ENCODE measurements around the gene UNK. TPM values are rescaled to one million over a fixed set of nuclear protein-coding genes. Genes with fewer than 3 reads are reported as not detected.
"Not testable (repeated sequence)": the region's sequence is repeated elsewhere in the genome, so short reads cannot be mapped to it uniquely, and the experiment has no call there.

The UNK gene
- total and polyA plus RNA-seq, 4 donors: 4.0 to 16.4 (median 8.9) TPM

DNA sequence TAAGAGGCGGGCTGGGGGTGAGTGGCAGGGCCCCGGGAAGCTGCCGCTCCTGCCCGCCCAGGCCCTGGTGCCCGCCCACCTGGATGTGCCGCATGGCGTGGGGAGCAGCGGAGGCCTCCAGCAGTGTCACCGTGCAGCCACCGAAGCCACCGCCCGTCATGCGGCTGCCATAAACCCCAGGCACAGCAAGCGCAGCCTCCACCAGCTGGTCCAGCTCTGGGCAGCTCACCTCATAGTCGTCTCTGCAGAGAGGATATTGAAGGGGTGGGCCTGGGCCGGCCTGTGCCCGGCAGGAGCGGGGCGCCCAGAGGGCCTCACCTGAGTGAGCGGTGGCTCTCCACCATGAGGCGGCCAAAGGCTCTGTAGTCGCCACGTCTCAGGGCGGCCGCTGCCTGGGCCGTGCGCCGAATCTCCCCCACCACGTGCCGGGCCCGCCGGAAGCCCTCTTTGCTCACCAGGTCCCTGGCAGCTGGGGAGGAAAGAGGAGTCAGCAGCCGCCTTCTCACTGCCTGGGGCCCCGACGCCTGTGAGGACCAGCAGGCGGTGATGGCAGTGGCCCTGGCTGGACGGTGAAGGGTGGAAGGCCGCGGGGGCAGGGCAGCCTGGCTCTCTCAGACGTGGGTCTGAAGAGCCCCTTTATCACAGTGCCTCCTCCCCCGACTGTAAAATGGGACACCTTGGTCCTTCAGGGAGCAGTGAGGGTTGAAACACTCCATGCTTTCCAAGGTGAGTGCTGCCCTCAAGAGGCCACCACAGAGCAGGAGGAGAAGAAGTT is 26.3 kb upstream of the UNK start:
- Histone ChIP-seq H3K27ac (ENCODE audit: low read depth in 1 of 2, low read length in 2 of 2) (no peak overlapping the region), H3K9me3 (ENCODE audit: control insufficient read depth in 4 of 4, low read length in 3 of 4) (no peaks in the 10 kb centered on the region), H3K4me3 (ENCODE audit: low read depth in 1 of 3, low read length in 3 of 3) (no peak overlapping the region), H3K36me3 (ENCODE audit: control insufficient read depth in 4 of 4, insufficient read depth in 3 of 4, low read depth in 1 of 4, low read length in 3 of 4) (peaks cover 0 to 18% (median 2%) of the 10 kb centered on the region in 4 donors), H3K27me3 (ENCODE audit: control insufficient read depth in 4 of 4, insufficient read depth in 4 of 4, low read length in 3 of 4) (no peaks in the 10 kb centered on the region), H3K4me1 (ENCODE audit: control insufficient read depth in 4 of 4, insufficient read depth in 4 of 4, low read length in 3 of 4) (peaks cover 8 to 40% (median 21%) of the 10 kb centered on the region in 4 donors), H3K9ac (ENCODE audit: low read depth in 1 of 2, low read length in 2 of 2) (no peak overlapping the region)
- no peak for DNase-seq (ENCODE audit: low spot score)
- TF ChIP-seq, protein P1, sequence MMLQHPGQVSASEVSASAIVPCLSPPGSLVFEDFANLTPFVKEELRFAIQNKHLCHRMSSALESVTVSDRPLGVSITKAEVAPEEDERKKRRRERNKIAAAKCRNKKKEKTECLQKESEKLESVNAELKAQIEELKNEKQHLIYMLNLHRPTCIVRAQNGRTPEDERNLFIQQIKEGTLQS (IDR thresholded peaks at IDR 0.05): no peak
- TF ChIP-seq HNF4G (IDR thresholded peaks at IDR 0.05) (no peak), EGR1 (IDR thresholded peaks at IDR 0.05; ENCODE audit: low read depth in 2 of 2) (no peak), RAD21 (IDR thresholded peaks at IDR 0.05) (no peak)
- 94% methylated on average over 41 of the region's 41 CpGs for WGBS

DNA sequence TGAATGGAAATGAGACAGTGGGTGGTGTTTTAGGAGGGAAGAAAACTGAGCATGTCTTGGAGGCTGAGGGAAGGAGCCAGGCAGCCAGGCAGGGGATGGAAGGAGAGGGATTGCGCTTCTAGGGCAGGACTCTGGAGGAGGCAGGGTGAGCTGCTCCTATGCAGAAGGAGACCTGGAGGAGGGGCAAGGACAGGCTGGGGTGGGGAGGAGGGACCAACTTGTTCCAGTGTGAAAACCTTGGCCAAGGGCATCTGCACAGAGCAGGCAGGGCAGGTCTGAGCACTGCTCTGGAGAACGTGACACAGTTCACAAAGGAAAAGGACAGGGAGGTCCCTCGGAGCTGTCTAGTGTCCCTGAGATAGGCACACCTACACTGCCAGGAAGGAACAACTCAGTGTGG is 25.1 kb upstream of the UNK start:
- Histone ChIP-seq H3K27ac (ENCODE audit: low read depth in 1 of 2, low read length in 2 of 2) (no peak overlapping the region), H3K27me3 (ENCODE audit: control insufficient read depth in 4 of 4, insufficient read depth in 4 of 4, low read length in 3 of 4) (no peaks in the 10 kb centered on the region), H3K9me3 (ENCODE audit: control insufficient read depth in 4 of 4, low read length in 3 of 4) (no peaks in the 10 kb centered on the region), H3K4me1 (ENCODE audit: control insufficient read depth in 4 of 4, insufficient read depth in 4 of 4, low read length in 3 of 4) (peaks cover 10 to 42% (median 24%) of the 10 kb centered on the region in 4 donors), H3K36me3 (ENCODE audit: control insufficient read depth in 4 of 4, insufficient read depth in 3 of 4, low read depth in 1 of 4, low read length in 3 of 4) (peaks cover 0 to 18% (median 2%) of the 10 kb centered on the region in 4 donors), H3K4me3 (ENCODE audit: low read depth in 1 of 3, low read length in 3 of 3) (no peak overlapping the region), H3K9ac (ENCODE audit: low read depth in 1 of 2, low read length in 2 of 2) (no peak overlapping the region)
- 95% methylated on average over 3 of the region's 3 CpGs for WGBS
- TF ChIP-seq, protein P2, sequence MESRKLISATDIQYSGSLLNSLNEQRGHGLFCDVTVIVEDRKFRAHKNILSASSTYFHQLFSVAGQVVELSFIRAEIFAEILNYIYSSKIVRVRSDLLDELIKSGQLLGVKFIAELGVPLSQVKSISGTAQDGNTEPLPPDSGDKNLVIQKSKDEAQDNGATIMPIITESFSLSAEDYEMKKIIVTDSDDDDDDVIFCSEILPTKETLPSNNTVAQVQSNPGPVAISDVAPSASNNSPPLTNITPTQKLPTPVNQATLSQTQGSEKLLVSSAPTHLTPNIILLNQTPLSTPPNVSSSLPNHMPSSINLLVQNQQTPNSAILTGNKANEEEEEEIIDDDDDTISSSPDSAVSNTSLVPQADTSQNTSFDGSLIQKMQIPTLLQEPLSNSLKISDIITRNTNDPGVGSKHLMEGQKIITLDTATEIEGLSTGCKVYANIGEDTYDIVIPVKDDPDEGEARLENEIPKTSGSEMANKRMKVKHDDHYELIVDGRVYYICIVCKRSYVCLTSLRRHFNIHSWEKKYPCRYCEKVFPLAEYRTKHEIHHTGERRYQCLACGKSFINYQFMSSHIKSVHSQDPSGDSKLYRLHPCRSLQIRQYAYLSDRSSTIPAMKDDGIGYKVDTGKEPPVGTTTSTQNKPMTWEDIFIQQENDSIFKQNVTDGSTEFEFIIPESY (IDR thresholded peaks at IDR 0.05): no peak
- TF ChIP-seq SP1 (IDR thresholded peaks at IDR 0.05) (no peak), TAF1 (conservative IDR thresholded peaks at IDR 0.05) (no peak), YY1 (IDR thresholded peaks at IDR 0.05) (no peak), NR2F2 (IDR thresholded peaks at IDR 0.05) (no peak), FOXA1 (IDR thresholded peaks at IDR 0.05) (no peak), HNF4A (conservative IDR thresholded peaks at IDR 0.05) (no peak), HNF4G (IDR thresholded peaks at IDR 0.05) (no peak), RAD21 (IDR thresholded peaks at IDR 0.05) (no peak), GABPA (IDR thresholded peaks at IDR 0.05 in 1 of 2, conservative IDR thresholded peaks at IDR 0.05 in 1 of 2) (no peak), FOXA2 (IDR thresholded peaks at IDR 0.05) (no peak), RXRA (IDR thresholded peaks at IDR 0.05) (no peak)
- TF ChIP-seq, protein P3, sequence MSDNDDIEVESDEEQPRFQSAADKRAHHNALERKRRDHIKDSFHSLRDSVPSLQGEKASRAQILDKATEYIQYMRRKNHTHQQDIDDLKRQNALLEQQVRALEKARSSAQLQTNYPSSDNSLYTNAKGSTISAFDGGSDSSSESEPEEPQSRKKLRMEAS (IDR thresholded peaks at IDR 0.05): no peak
- TF ChIP-seq, protein P4, sequence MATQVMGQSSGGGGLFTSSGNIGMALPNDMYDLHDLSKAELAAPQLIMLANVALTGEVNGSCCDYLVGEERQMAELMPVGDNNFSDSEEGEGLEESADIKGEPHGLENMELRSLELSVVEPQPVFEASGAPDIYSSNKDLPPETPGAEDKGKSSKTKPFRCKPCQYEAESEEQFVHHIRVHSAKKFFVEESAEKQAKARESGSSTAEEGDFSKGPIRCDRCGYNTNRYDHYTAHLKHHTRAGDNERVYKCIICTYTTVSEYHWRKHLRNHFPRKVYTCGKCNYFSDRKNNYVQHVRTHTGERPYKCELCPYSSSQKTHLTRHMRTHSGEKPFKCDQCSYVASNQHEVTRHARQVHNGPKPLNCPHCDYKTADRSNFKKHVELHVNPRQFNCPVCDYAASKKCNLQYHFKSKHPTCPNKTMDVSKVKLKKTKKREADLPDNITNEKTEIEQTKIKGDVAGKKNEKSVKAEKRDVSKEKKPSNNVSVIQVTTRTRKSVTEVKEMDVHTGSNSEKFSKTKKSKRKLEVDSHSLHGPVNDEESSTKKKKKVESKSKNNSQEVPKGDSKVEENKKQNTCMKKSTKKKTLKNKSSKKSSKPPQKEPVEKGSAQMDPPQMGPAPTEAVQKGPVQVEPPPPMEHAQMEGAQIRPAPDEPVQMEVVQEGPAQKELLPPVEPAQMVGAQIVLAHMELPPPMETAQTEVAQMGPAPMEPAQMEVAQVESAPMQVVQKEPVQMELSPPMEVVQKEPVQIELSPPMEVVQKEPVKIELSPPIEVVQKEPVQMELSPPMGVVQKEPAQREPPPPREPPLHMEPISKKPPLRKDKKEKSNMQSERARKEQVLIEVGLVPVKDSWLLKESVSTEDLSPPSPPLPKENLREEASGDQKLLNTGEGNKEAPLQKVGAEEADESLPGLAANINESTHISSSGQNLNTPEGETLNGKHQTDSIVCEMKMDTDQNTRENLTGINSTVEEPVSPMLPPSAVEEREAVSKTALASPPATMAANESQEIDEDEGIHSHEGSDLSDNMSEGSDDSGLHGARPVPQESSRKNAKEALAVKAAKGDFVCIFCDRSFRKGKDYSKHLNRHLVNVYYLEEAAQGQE (IDR thresholded peaks at IDR 0.05): no peak
- TF ChIP-seq, protein P5, sequence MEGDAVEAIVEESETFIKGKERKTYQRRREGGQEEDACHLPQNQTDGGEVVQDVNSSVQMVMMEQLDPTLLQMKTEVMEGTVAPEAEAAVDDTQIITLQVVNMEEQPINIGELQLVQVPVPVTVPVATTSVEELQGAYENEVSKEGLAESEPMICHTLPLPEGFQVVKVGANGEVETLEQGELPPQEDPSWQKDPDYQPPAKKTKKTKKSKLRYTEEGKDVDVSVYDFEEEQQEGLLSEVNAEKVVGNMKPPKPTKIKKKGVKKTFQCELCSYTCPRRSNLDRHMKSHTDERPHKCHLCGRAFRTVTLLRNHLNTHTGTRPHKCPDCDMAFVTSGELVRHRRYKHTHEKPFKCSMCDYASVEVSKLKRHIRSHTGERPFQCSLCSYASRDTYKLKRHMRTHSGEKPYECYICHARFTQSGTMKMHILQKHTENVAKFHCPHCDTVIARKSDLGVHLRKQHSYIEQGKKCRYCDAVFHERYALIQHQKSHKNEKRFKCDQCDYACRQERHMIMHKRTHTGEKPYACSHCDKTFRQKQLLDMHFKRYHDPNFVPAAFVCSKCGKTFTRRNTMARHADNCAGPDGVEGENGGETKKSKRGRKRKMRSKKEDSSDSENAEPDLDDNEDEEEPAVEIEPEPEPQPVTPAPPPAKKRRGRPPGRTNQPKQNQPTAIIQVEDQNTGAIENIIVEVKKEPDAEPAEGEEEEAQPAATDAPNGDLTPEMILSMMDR (IDR thresholded peaks at IDR 0.05; ENCODE audit: low read depth, low read length, missing input control): no peak
- DNase-seq (ENCODE audit: low spot score): no peak

DNA sequence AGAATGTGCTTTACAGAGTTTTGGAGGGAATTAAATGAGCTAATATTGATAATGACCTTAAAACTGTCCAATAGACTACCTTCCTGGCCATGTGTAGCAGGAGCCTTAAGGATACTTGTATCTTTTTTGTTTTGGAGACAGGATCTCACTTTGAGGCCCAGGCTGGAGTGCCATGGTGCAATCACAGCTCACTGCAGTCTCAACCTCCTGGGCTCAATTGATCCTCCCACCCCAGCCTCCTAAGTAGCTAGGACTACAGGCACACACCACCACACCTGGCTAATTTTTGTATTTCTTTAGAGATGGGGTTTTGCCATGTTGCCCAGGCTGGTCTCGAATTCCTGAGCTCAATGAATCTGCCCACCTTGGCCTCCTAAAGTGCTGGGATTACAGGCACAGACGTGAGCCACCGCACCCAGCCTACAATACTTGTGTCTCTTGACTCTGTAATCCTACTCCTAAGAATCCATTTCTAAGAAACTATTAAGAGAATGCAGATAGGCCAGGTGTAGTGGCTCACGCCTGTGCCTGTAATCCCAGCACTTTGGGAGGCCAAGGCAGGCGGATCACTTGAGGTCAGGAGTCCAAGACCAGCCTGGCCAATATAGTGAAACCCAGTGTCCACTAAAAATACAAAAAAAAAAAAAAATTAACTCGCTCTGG is 24.5 kb upstream of the UNK start:
- H3K9me3 ChIP-seq (ENCODE audit: control insufficient read depth in 4 of 4, low read length in 3 of 4); H3K27ac ChIP-seq (ENCODE audit: low read depth in 1 of 2, low read length in 2 of 2); H3K27me3 ChIP-seq (ENCODE audit: control insufficient read depth in 4 of 4, insufficient read depth in 4 of 4, low read length in 3 of 4); H3K9ac ChIP-seq (ENCODE audit: low read depth in 1 of 2, low read length in 2 of 2); H3K4me3 ChIP-seq (ENCODE audit: low read depth in 1 of 3, low read length in 3 of 3); DNase-seq (ENCODE audit: low spot score): not testable (repeated sequence)
- peaks cover 7 to 37% (median 19%) of the 10 kb centered on the region in 4 donors for H3K4me1 ChIP-seq (ENCODE audit: control insufficient read depth in 4 of 4, insufficient read depth in 4 of 4, low read length in 3 of 4)
- peaks cover 0 to 18% (median 2%) of the 10 kb centered on the region in 4 donors for H3K36me3 ChIP-seq (ENCODE audit: control insufficient read depth in 4 of 4, insufficient read depth in 3 of 4, low read depth in 1 of 4, low read length in 3 of 4)
- WGBS: 88% methylated on average over 6 of the region's 6 CpGs
